DMS153 treated with DMSO at 0.1 percent for 48 hours (cell line): ENCODE results near the gene KIF3A.
"Not testable (repeated sequence)": the region's sequence is repeated elsewhere in the genome, so short reads cannot be mapped to it uniquely, and the experiment has no call there.

Experiments used
- DNase-seq: peaks from one replicate; lab custom pipeline; 2025; ENCODE audit not compliant: unreplicated experiment; lab: John Stamatoyannopoulos, UW

KIF3A gene

GRCh38 chr5:132729896-132730295 is 7.5 kb downstream of the KIF3A start:
- no peak for DNase-seq

GRCh38 chr5:132725745-132726144 is 11.6 kb downstream of the KIF3A start:
- DNase-seq, result no peak

GRCh38 chr5:132718544-132719312 is 18.6 kb downstream of the KIF3A start:
- DNase-seq, result no peak

- no peak for DNase-seq
These were observed 22.7 kb downstream of the KIF3A start for GRCh38 chr5:132714456-132715307.

- DNase-seq, result no peak
These were observed 28.7 kb downstream of the KIF3A start for GRCh38 chr5:132708645-132709044.

- DNase-seq, result no peak
These were observed 32.5 kb downstream of the KIF3A start for GRCh38 chr5:132704875-132705274.

GRCh38 chr5:132695956-132696355 is 41.4 kb downstream of the KIF3A start:
- no peak for DNase-seq

GRCh38 chr5:132692632-132692967 is 44.7 kb downstream of the KIF3A start:
- no peak for DNase-seq

- not testable (repeated sequence) for DNase-seq
These were observed 45.4 kb downstream of the KIF3A start for GRCh38 chr5:132691755-132692631.

- no peak for DNase-seq
These were observed 47.2 kb downstream of the KIF3A start for GRCh38 chr5:132690156-132690555.

- no peak for DNase-seq
These were observed 47.8 kb downstream of the KIF3A start for GRCh38 chr5:132689513-132689912.

GRCh38 chr5:132688536-132689339 is 48.6 kb downstream of the KIF3A start:
- no peak for DNase-seq

GRCh38 chr5:132687995-132688394 is 49.4 kb downstream of the KIF3A start:
- no peak for DNase-seq

- no peak for DNase-seq
These were observed 51.2 kb downstream of the KIF3A start for GRCh38 chr5:132686193-132686592.

GRCh38 chr5:132684922-132685720 is 52.2 kb downstream of the KIF3A start:
- no peak for DNase-seq

- no peak for DNase-seq
These were observed 52.9 kb downstream of the KIF3A start for GRCh38 chr5:132684491-132684890.

GRCh38 chr5:132681983-132682382 is 55.4 kb downstream of the KIF3A start:
- no peak for DNase-seq

- no peak for DNase-seq
These were observed 55.9 kb downstream of the KIF3A start for GRCh38 chr5:132681476-132681831.

GRCh38 chr5:132680780-132681475 is 56.4 kb downstream of the KIF3A start:
- DNase-seq, result no peak
